Esophagus muscularis mucosa (tissue), 4 donors: ENCODE data around the gene B3GALNT2.

Experiments
- EP300 ChIP-seq: sonication (generic); formaldehyde crosslinking; IDR thresholded peaks from one replicate; pipeline ENCODE4 v1.6.1; 2017; ENCODE audit warnings: antibody characterized with exemption
- POLR2A ChIP-seq: fragments of 450-650 bp; IDR thresholded peaks from one replicate; pipeline ENCODE4 v1.6.1; 2017; ENCODE audit warnings: antibody characterized with exemption, moderate library complexity, mild to moderate bottlenecking, low read depth
- TF ChIP-seq, protein P1 (sequence below), 3 experiments: fragments of 200-600 bp in 2 of 3; fragments of 450-650 bp in 1 of 3; sonication (generic) in 2 of 3; IDR thresholded peaks; one replicate each; pipeline ENCODE4 v1.5.1; 2017 to 2019; ENCODE audit warnings: antibody characterized with exemption in 3 of 3, mild to moderate bottlenecking in 2 of 3, moderate library complexity in 1 of 3

DNA sequence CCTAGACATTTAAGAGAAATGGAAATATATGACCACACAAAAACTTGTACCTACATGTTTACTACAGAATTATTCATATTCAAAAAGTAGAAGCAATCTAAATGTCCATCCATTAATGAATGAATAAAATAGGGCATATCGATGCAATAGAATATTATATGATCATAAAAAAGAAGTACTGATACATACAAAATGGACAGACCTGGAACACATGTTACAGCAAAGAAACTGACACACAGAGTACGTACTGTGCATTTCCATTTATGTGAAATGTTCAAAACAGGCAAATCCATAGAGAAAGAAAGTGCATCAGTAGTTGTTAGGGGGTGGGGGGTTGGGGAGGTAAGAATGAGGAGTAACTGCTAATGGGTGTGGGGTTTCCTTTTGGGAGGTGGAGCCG is 39.2 kb downstream of the B3GALNT2 start:
- TF ChIP-seq, protein P1, sequence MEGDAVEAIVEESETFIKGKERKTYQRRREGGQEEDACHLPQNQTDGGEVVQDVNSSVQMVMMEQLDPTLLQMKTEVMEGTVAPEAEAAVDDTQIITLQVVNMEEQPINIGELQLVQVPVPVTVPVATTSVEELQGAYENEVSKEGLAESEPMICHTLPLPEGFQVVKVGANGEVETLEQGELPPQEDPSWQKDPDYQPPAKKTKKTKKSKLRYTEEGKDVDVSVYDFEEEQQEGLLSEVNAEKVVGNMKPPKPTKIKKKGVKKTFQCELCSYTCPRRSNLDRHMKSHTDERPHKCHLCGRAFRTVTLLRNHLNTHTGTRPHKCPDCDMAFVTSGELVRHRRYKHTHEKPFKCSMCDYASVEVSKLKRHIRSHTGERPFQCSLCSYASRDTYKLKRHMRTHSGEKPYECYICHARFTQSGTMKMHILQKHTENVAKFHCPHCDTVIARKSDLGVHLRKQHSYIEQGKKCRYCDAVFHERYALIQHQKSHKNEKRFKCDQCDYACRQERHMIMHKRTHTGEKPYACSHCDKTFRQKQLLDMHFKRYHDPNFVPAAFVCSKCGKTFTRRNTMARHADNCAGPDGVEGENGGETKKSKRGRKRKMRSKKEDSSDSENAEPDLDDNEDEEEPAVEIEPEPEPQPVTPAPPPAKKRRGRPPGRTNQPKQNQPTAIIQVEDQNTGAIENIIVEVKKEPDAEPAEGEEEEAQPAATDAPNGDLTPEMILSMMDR (IDR thresholded peaks at IDR 0.05) = no peak
- TF ChIP-seq POLR2A (no peak), EP300 (no peak)
